Measurements from ENCODE around the gene AKAP13.

Gene AKAP13

GRCh38 chr15:85762039-85762755 is 381.8 kb downstream of the AKAP13 start:
- no peak for DNase-seq

- no peak for DNase-seq
Measured at GRCh38 chr15:85762756-85763127, 382.3 kb downstream of the AKAP13 start.

- no peak for DNase-seq
Measured at GRCh38 chr15:85763157-85763556, 382.8 kb downstream of the AKAP13 start.

GRCh38 chr15:85763673-85764633 is 383.6 kb downstream of the AKAP13 start:
- no peak for DNase-seq

GRCh38 chr15:85764649-85765277 is 384.4 kb downstream of the AKAP13 start:
- DNase-seq: no peak

- no peak for DNase-seq
Measured at GRCh38 chr15:85766001-85766831, 385.8 kb downstream of the AKAP13 start.

- DNase-seq: no peak
Measured at GRCh38 chr15:85767785-85768529, 387.6 kb downstream of the AKAP13 start.

- DNase-seq: no peak
Measured at GRCh38 chr15:85768595-85769168, 388.3 kb downstream of the AKAP13 start.

- DNase-seq: no peak
Measured at GRCh38 chr15:85769182-85769900, 388.9 kb downstream of the AKAP13 start.

- no peak for DNase-seq
Measured at GRCh38 chr15:85770096-85771041, 390.0 kb downstream of the AKAP13 start.

- no peak for DNase-seq
Measured at GRCh38 chr15:85771271-85771670, 390.9 kb downstream of the AKAP13 start.

GRCh38 chr15:85771781-85772445 is 391.5 kb downstream of the AKAP13 start:
- no peak for DNase-seq

GRCh38 chr15:85772668-85773067 is 392.3 kb downstream of the AKAP13 start:
- DNase-seq: no peak

GRCh38 chr15:85773249-85773648 is 392.8 kb downstream of the AKAP13 start:
- no peak for DNase-seq

- no peak for DNase-seq
Measured at GRCh38 chr15:85773970-85774369, 393.6 kb downstream of the AKAP13 start.

GRCh38 chr15:85777250-85778106 is 397.1 kb downstream of the AKAP13 start:
- DNase-seq: no peak

- no peak for DNase-seq
Measured at GRCh38 chr15:85778107-85778776, 397.8 kb downstream of the AKAP13 start.

All from activated effector memory CD4-positive, alpha-beta T cell treated with Interleukin-2 at 50 U/mL for 16 hours (primary cell).